ENCODE results near the gene TXNL4B.

Gene TXNL4B

DNA sequence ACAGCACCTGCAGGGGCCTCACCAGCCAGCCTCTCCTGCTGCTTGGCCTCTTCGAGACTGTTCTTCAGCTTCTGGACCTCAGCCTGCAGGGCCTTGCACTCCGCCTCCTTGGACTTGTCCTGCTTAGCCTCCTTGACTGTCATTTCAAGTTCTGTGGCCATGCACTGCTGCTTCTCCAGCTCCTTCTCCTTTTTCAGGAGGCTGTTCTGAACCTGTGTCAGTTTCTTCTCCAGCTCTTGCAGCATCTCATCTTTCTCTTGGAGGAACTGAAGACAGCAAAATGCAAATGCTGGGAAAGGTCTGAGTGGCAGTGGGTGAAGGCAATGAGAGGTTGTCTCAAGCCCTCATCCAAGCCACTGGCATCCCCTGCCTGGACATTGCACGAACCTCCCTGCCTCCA lies 39.3 kb upstream of the TXNL4B start:
- no peak overlapping the region for H3K27ac ChIP-seq (ENCODE audit: insufficient read depth in 1 of 2, low read depth in 1 of 2, low read length in 2 of 2, poor library complexity in 1 of 2, severe bottlenecking in 2 of 2)
- POLR2A ChIA-PET, result no interaction called here
- H3K9me3 ChIP-seq (ENCODE audit: control extremely low read depth in 1 of 5, control insufficient read depth in 4 of 5, insufficient read depth in 2 of 5, low read depth in 1 of 5, low read length in 4 of 5), result no peaks in the 10 kb centered on the region
- no peaks in the 10 kb centered on the region for H3K27me3 ChIP-seq (replicated peaks in 2 of 5; ENCODE audit: control insufficient read depth in 4 of 5, insufficient read depth in 5 of 5, low read length in 4 of 5)
- no peak for DNase-seq
- no peak overlapping the region for H3K4me3 ChIP-seq (ENCODE audit: control insufficient read depth in 1 of 7, extremely low read depth in 1 of 7, insufficient read depth in 4 of 7, low read depth in 2 of 7, low read length in 6 of 7)
- CTCF ChIA-PET, result no interaction called here
- WGBS (ENCODE audit: insufficient coverage), result 97% methylated on average over 2 of the region's 3 CpGs
- H3K36me3 ChIP-seq (ENCODE audit: control insufficient read depth in 4 of 4, insufficient read depth in 4 of 4, low read length in 3 of 4), result peaks cover 0 to 2% (median 0%) of the 10 kb centered on the region in 4 experiments
- no peaks in the 10 kb centered on the region for H3K4me1 ChIP-seq (ENCODE audit: control extremely low read depth in 1 of 4, control insufficient read depth in 4 of 4, insufficient read depth in 4 of 4, low read length in 3 of 4)

DNA sequence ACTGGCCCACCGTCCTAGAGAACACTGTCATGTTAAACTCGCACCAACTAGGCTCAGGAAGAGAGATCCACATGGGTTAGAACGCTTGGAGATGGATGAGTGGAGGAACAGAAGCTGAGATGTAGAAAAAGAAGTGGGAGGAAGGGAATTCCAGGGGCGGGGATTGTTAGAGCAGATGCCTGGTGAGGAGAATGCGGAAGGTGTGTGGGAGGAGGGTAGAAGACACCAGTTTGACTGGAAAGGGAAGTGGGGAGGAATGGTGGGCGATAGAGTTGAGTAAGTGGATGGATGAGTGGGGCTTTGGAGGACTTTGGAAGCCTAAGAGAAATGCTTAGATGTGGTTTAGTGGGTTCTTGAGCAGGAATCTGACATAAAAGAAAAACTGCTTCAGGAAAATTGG lies 37.6 kb upstream of the TXNL4B start:
- no peak overlapping the region for H3K4me3 ChIP-seq (ENCODE audit: control insufficient read depth in 1 of 7, extremely low read depth in 1 of 7, insufficient read depth in 4 of 7, low read depth in 2 of 7, low read length in 6 of 7)
- WGBS (ENCODE audit: insufficient coverage), result 100% methylated on average over 4 of the region's 6 CpGs
- H3K27me3 ChIP-seq (replicated peaks in 2 of 5; ENCODE audit: control insufficient read depth in 4 of 5, insufficient read depth in 5 of 5, low read length in 4 of 5), result no peaks in the 10 kb centered on the region
- DNase-seq, result no peak
- H3K36me3 ChIP-seq (ENCODE audit: control insufficient read depth in 4 of 4, insufficient read depth in 4 of 4, low read length in 3 of 4), result peaks cover 0 to 2% (median 0%) of the 10 kb centered on the region in 4 experiments
- H3K4me1 ChIP-seq (ENCODE audit: control extremely low read depth in 1 of 4, control insufficient read depth in 4 of 4, insufficient read depth in 4 of 4, low read length in 3 of 4), result no peaks in the 10 kb centered on the region
- CTCF ChIA-PET, result interaction anchor here (3.6 kb wide), 1 partner anchor 12 kb away, joined by 14 read pairs; no protein-coding TSS in a partner anchor
- no peaks in the 10 kb centered on the region for H3K9me3 ChIP-seq (ENCODE audit: control extremely low read depth in 1 of 5, control insufficient read depth in 4 of 5, insufficient read depth in 2 of 5, low read depth in 1 of 5, low read length in 4 of 5)
- H3K27ac ChIP-seq (ENCODE audit: insufficient read depth in 1 of 2, low read depth in 1 of 2, low read length in 2 of 2, poor library complexity in 1 of 2, severe bottlenecking in 2 of 2), result no peak overlapping the region
- POLR2A ChIA-PET, result no interaction called here

DNA sequence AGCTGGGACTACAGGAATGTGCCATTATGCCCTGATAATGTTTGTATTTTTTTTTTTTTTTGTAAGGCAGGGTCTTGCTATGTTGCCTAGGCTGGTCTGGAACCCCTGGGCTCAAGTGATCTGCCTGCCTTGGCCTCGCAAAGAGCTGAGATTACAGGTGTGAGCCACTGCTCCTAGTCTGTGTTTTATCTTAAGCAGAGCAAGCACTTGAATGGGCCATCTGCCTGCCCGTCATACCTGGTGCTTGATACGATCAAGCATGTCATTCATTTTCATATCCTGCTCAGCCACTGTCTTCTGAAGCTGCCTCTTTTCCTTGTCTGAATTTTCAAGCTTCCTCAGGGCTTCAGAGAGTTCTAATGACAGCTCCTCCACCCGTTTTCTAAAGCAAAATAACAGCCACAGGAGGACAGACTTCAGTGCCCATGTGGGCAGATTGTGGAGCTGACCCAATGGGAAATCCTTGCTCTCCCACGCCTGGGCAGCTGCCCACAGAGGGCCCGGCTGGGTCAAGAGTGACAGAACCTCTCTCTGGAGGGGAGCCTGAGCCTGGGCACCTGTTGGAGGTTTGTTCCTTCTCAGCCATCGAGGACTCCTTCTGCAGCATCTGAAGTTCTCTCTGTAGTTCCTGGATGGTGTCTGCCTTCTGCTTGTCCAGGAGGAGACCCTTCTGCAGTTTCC lies 36.7 kb upstream of the TXNL4B start:
- Histone ChIP-seq H3K4me1 (ENCODE audit: control extremely low read depth in 1 of 4, control insufficient read depth in 4 of 4, insufficient read depth in 4 of 4, low read length in 3 of 4) (peaks cover 0 to 8% (median 0%) of the 10 kb centered on the region in 4 experiments), H3K27me3 (replicated peaks in 2 of 5; ENCODE audit: control insufficient read depth in 4 of 5, insufficient read depth in 5 of 5, low read length in 4 of 5) (no peaks in the 10 kb centered on the region), H3K9me3 (ENCODE audit: control extremely low read depth in 1 of 5, control insufficient read depth in 4 of 5, insufficient read depth in 2 of 5, low read depth in 1 of 5, low read length in 4 of 5) (no peaks in the 10 kb centered on the region), H3K27ac (ENCODE audit: insufficient read depth in 1 of 2, low read depth in 1 of 2, low read length in 2 of 2, poor library complexity in 1 of 2, severe bottlenecking in 2 of 2) (no peak overlapping the region), H3K36me3 (ENCODE audit: control insufficient read depth in 4 of 4, insufficient read depth in 4 of 4, low read length in 3 of 4) (peaks cover 0 to 2% (median 0%) of the 10 kb centered on the region in 4 experiments), H3K4me3 (ENCODE audit: control insufficient read depth in 1 of 7, extremely low read depth in 1 of 7, insufficient read depth in 4 of 7, low read depth in 2 of 7, low read length in 6 of 7) (no peak overlapping the region)
- 91% methylated on average over 7 of the region's 7 CpGs for WGBS (ENCODE audit: insufficient coverage)
- POLR2A ChIA-PET, result no interaction called here
- CTCF ChIA-PET, result interaction anchor here (1.5 to 3.6 kb wide), 2 partner anchors 11 to 13 kb away, joined by 3 to 14 read pairs; no protein-coding TSS in a partner anchor
- no peak for DNase-seq

DNA sequence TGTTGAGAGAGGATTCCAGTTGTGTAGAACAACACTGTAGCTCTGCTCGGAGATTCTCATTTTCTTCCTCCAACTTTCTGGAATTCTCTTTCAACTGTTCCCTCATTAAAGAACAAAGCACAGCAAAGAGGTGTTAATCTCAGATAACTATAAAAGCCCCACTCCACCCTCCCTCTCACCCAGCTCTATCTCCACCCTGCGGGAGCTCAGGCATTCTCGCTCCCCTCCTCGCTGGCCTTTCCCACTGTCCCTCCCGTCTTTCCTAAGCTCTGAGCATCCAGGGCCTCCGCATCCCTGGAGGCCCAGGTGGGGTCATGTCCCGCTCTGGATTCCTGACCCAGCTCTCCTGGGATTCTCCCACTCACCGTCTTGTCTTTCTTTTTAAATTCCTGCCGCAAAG lies 35.3 kb upstream of the TXNL4B start:
- Histone ChIP-seq H3K4me1 (ENCODE audit: control extremely low read depth in 1 of 4, control insufficient read depth in 4 of 4, insufficient read depth in 4 of 4, low read length in 3 of 4) (peaks cover 0 to 15% (median 2%) of the 10 kb centered on the region in 4 experiments), H3K4me3 (ENCODE audit: control insufficient read depth in 1 of 7, extremely low read depth in 1 of 7, insufficient read depth in 4 of 7, low read depth in 2 of 7, low read length in 6 of 7) (no peak overlapping the region), H3K9me3 (ENCODE audit: control extremely low read depth in 1 of 5, control insufficient read depth in 4 of 5, insufficient read depth in 2 of 5, low read depth in 1 of 5, low read length in 4 of 5) (no peaks in the 10 kb centered on the region), H3K27me3 (replicated peaks in 2 of 5; ENCODE audit: control insufficient read depth in 4 of 5, insufficient read depth in 5 of 5, low read length in 4 of 5) (no peaks in the 10 kb centered on the region), H3K36me3 (ENCODE audit: control insufficient read depth in 4 of 4, insufficient read depth in 4 of 4, low read length in 3 of 4) (peaks cover 0 to 2% (median 0%) of the 10 kb centered on the region in 4 experiments), H3K27ac (ENCODE audit: insufficient read depth in 1 of 2, low read depth in 1 of 2, low read length in 2 of 2, poor library complexity in 1 of 2, severe bottlenecking in 2 of 2) (no peak overlapping the region)
- WGBS (ENCODE audit: insufficient coverage), result 91% methylated on average over 9 of the region's 9 CpGs
- ChIA-PET POLR2A (no interaction called here), CTCF (interaction anchor here (0.9 to 3.6 kb wide), 5 partner anchors 10 to 1754 kb away, joined by 3 to 14 read pairs (median 3); no protein-coding TSS in a partner anchor)
- DNase-seq, result no peak

DNA sequence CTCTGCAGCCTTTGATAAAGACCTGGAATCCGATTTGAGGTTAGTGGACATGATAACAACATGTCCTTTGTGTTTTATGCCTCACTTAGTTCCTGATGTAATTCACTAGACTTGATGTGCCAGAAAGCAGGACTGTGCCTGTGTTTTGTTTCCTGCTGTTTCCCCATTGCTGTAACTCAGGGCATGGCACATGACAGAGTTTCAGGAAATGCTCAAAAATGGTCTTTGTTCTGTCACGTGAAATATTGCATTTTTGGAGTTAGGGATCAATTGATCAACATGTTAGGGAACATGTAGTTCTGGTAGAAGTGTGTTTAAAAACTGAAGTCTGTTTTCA lies 33.0 kb upstream of the TXNL4B start:
- Histone ChIP-seq H3K4me3 (ENCODE audit: control insufficient read depth in 1 of 7, extremely low read depth in 1 of 7, insufficient read depth in 4 of 7, low read depth in 2 of 7, low read length in 6 of 7) (no peak overlapping the region), H3K9me3 (ENCODE audit: control extremely low read depth in 1 of 5, control insufficient read depth in 4 of 5, insufficient read depth in 2 of 5, low read depth in 1 of 5, low read length in 4 of 5) (no peaks in the 10 kb centered on the region), H3K27me3 (replicated peaks in 2 of 5; ENCODE audit: control insufficient read depth in 4 of 5, insufficient read depth in 5 of 5, low read length in 4 of 5) (no peaks in the 10 kb centered on the region), H3K4me1 (ENCODE audit: control extremely low read depth in 1 of 4, control insufficient read depth in 4 of 4, insufficient read depth in 4 of 4, low read length in 3 of 4) (peaks cover 0 to 15% (median 2%) of the 10 kb centered on the region in 4 experiments), H3K36me3 (ENCODE audit: control insufficient read depth in 4 of 4, insufficient read depth in 4 of 4, low read length in 3 of 4) (peaks cover 0 to 2% (median 0%) of the 10 kb centered on the region in 4 experiments), H3K27ac (ENCODE audit: insufficient read depth in 1 of 2, low read depth in 1 of 2, low read length in 2 of 2, poor library complexity in 1 of 2, severe bottlenecking in 2 of 2) (no peak overlapping the region)
- POLR2A ChIA-PET, result no interaction called here
- DNase-seq, result no peak
- CTCF ChIA-PET, result interaction anchor here (2.9 kb wide), 1 partner anchor 340 kb away, joined by 20 read pairs; no protein-coding TSS in a partner anchor
- 70% methylated on average over 1 of the region's 2 CpGs for WGBS (ENCODE audit: insufficient coverage)

DNA sequence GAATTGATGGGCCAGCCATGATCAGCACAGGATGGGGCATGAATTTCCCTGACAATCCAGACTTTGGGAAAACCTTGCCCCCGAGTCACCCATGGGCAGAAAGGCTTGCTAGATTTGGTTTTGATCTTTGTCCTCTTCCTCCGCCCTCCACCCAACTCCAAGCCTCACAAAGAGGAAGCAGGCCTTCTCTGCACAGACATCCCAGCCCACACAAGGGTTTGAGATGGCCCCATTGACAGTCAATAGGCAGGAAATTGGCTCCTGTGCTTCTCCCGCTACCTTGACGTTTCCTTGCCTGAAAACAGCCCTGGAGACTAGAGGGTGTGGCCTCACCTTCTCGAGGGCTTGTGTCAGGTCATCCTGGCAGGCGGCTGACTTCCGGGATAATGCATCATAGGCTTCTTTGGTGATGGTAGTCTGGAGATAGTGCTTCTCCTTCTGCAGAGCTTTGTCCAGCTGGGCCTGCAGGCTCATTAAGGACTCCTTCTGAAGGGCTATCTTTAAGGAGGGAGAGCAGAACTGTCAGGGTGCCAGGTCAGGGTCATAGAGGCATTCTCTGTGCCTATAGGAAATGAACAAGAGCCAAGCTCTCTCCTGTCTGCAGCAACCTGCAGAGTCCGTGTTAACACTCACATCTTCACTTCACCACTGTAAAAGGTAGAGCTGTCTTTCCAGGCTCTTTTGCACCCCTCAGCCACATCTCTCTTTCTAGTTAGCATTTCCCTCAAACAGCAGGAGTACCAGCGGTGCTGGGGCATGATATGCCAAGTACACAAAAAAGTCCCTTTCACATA lies 32.4 kb upstream of the TXNL4B start:
- no peaks in the 10 kb centered on the region for H3K9me3 ChIP-seq (ENCODE audit: control extremely low read depth in 1 of 5, control insufficient read depth in 4 of 5, insufficient read depth in 2 of 5, low read depth in 1 of 5, low read length in 4 of 5)
- no peak for DNase-seq
- POLR2A ChIA-PET, result no interaction called here
- H3K27me3 ChIP-seq (replicated peaks in 2 of 5; ENCODE audit: control insufficient read depth in 4 of 5, insufficient read depth in 5 of 5, low read length in 4 of 5), result no peaks in the 10 kb centered on the region
- no peak overlapping the region for H3K4me3 ChIP-seq (ENCODE audit: control insufficient read depth in 1 of 7, extremely low read depth in 1 of 7, insufficient read depth in 4 of 7, low read depth in 2 of 7, low read length in 6 of 7)
- peaks cover 0 to 15% (median 2%) of the 10 kb centered on the region in 4 experiments for H3K4me1 ChIP-seq (ENCODE audit: control extremely low read depth in 1 of 4, control insufficient read depth in 4 of 4, insufficient read depth in 4 of 4, low read length in 3 of 4)
- H3K27ac ChIP-seq (ENCODE audit: insufficient read depth in 1 of 2, low read depth in 1 of 2, low read length in 2 of 2, poor library complexity in 1 of 2, severe bottlenecking in 2 of 2), result no peak overlapping the region
- CTCF ChIA-PET, result interaction anchor here (0.6 to 2.9 kb wide), 9 partner anchors 9 to 1980 kb away, joined by 3 to 20 read pairs (median 5); no protein-coding TSS in a partner anchor
- peaks cover 0 to 2% (median 0%) of the 10 kb centered on the region in 4 experiments for H3K36me3 ChIP-seq (ENCODE audit: control insufficient read depth in 4 of 4, insufficient read depth in 4 of 4, low read length in 3 of 4)
- WGBS (ENCODE audit: insufficient coverage), result 85% methylated on average over 6 of the region's 9 CpGs

Data from common myeloid progenitor, CD34-positive (primary cell).